ENCODE measurements around the gene SYNE2. TPM values are rescaled to one million over a fixed set of nuclear protein-coding genes. Genes with fewer than 3 reads are reported as not detected.

The SYNE2 gene
- total RNA-seq, 4 donors from 2014 or later, result 65.8 to 174 (median 126) TPM

GRCh38 chr14:63960926-63961567 lies 108.2 kb downstream of the SYNE2 start:
- Histone ChIP-seq H3K27ac (no peak overlapping the region), H3K9me3 (no peaks in the 10 kb centered on the region), H3K36me3 (peaks cover 5 to 16% of the 10 kb centered on the region in 2 donors), H3K27me3 (no peaks in the 10 kb centered on the region), H3K4me1 (peaks cover 0 to 27% (median 9%) of the 10 kb centered on the region in 3 donors), H3K4me3 (no peak overlapping the region)
- 59 to 67% methylated on average over 1 to 2 of the region's 2 CpGs for WGBS, 2 donors (ENCODE audit: low coverage in 1 of 2)
- no peak for TF ChIP-seq CTCF (IDR thresholded peaks at IDR 0.05)
- no peak for TF ChIP-seq POLR2A (IDR thresholded peaks at IDR 0.05)
- TF ChIP-seq EP300 (IDR thresholded peaks at IDR 0.05), result no peak
- TF ChIP-seq POLR2AphosphoS5 (IDR thresholded peaks at IDR 0.05), result no peak
- ATAC-seq, result no peak

- no peak overlapping the region for H3K27ac ChIP-seq
- 10 to 21% methylated on average over 2 of the region's 2 CpGs for WGBS, 2 donors (ENCODE audit: low coverage in 1 of 2)
- H3K4me3 ChIP-seq, result no peak overlapping the region
These were observed 110.1 kb downstream of the SYNE2 start for GRCh38 chr14:63962906-63963305.

GRCh38 chr14:63963439-63963838 lies 110.6 kb downstream of the SYNE2 start:
- H3K36me3 ChIP-seq, result peaks cover 5 to 16% of the 10 kb centered on the region in 2 donors
- TF ChIP-seq EP300 (IDR thresholded peaks at IDR 0.05) (no peak), POLR2AphosphoS5 (IDR thresholded peaks at IDR 0.05) (no peak), POLR2A (IDR thresholded peaks at IDR 0.05) (no peak), CTCF (IDR thresholded peaks at IDR 0.05) (no peak)
- no peak overlapping the region for H3K27ac ChIP-seq
- 27 to 54% methylated on average over 2 of the region's 2 CpGs for WGBS, 2 donors (ENCODE audit: low coverage in 1 of 2)
- H3K27me3 ChIP-seq, result no peaks in the 10 kb centered on the region
- H3K4me1 ChIP-seq, result peaks cover 0 to 29% (median 9%) of the 10 kb centered on the region in 3 donors
- H3K4me3 ChIP-seq, result no peak overlapping the region
- ATAC-seq, result no peak
- no peaks in the 10 kb centered on the region for H3K9me3 ChIP-seq

More at GRCh38 chr14:63962906-63963305, 110.1 kb downstream of the SYNE2 start:
- H3K36me3 ChIP-seq, result peaks cover 5 to 11% of the 10 kb centered on the region in 2 donors
- TF ChIP-seq EP300 (IDR thresholded peaks at IDR 0.05) (no peak), CTCF (IDR thresholded peaks at IDR 0.05) (no peak), POLR2A (IDR thresholded peaks at IDR 0.05) (no peak), POLR2AphosphoS5 (IDR thresholded peaks at IDR 0.05) (no peak)
- no peak for ATAC-seq
- H3K27me3 ChIP-seq, result no peaks in the 10 kb centered on the region
- no peaks in the 10 kb centered on the region for H3K9me3 ChIP-seq
- H3K4me1 ChIP-seq, result peaks cover 0 to 29% (median 9%) of the 10 kb centered on the region in 3 donors

- H3K4me3 ChIP-seq, result no peak overlapping the region
- 79 to 95% methylated on average over 2 of the region's 2 CpGs for WGBS, 2 donors (ENCODE audit: low coverage in 1 of 2)
- H3K36me3 ChIP-seq, result peaks cover 5 to 19% of the 10 kb centered on the region in 2 donors
- no peaks in the 10 kb centered on the region for H3K27me3 ChIP-seq
- no peak for ATAC-seq
- TF ChIP-seq POLR2AphosphoS5 (IDR thresholded peaks at IDR 0.05) (no peak), EP300 (IDR thresholded peaks at IDR 0.05) (no peak), POLR2A (IDR thresholded peaks at IDR 0.05) (no peak), CTCF (IDR thresholded peaks at IDR 0.05) (no peak)
- peaks cover 0 to 29% (median 9%) of the 10 kb centered on the region in 3 donors for H3K4me1 ChIP-seq
- H3K27ac ChIP-seq, result no peak overlapping the region
- H3K9me3 ChIP-seq, result no peaks in the 10 kb centered on the region
These were observed 111.3 kb downstream of the SYNE2 start for GRCh38 chr14:63964113-63964512.

GRCh38 chr14:63966407-63966806 lies 113.6 kb downstream of the SYNE2 start:
- H3K9me3 ChIP-seq, result no peaks in the 10 kb centered on the region
- no peak overlapping the region for H3K4me3 ChIP-seq
- H3K36me3 ChIP-seq, result peaks cover 0 to 19% of the 10 kb centered on the region in 2 donors
- ATAC-seq, result no peak
- TF ChIP-seq CTCF (IDR thresholded peaks at IDR 0.05) (no peak), POLR2A (IDR thresholded peaks at IDR 0.05) (no peak), POLR2AphosphoS5 (IDR thresholded peaks at IDR 0.05) (no peak)
- WGBS, 2 donors (ENCODE audit: low coverage in 1 of 2), result 64 to 80% methylated on average over 4 of the region's 5 CpGs
- H3K27me3 ChIP-seq, result no peaks in the 10 kb centered on the region
- peaks cover 0 to 29% (median 9%) of the 10 kb centered on the region in 3 donors for H3K4me1 ChIP-seq
- no peak overlapping the region for H3K27ac ChIP-seq

All from gastroesophageal sphincter (tissue), 4 donors.